ENCODE measurements around the gene HDAC7. TPM values are rescaled to one million over a fixed set of nuclear protein-coding genes. Genes with fewer than 3 reads are reported as not detected.

Gene HDAC7
- total RNA-seq, 2 donors from 2014 or later: 27.3 to 29.7 TPM

- no peak for TF ChIP-seq CTCF (IDR thresholded peaks at IDR 0.05)
- intact Hi-C loops (cut with DNase I): no loop called here
- Histone ChIP-seq H3K4me1 (peaks cover 4% of the 10 kb centered on the region), H3K9ac (ENCODE audit: low read depth in 2 of 2, low read length in 2 of 2) (peak overlapping the region; percentile 92 to 97), H3K36me3 (no peaks in the 10 kb centered on the region), H3K27ac (peak overlapping the region; percentile 80), H3K9me3 (no peaks in the 10 kb centered on the region), H3K4me3 (no peak overlapping the region), H3K27me3 (no peaks in the 10 kb centered on the region)
- DNase-seq: no peak
Observed at GRCh38 chr12:47821346-47821706, 1.6 kb upstream of the HDAC7 start.

DNA sequence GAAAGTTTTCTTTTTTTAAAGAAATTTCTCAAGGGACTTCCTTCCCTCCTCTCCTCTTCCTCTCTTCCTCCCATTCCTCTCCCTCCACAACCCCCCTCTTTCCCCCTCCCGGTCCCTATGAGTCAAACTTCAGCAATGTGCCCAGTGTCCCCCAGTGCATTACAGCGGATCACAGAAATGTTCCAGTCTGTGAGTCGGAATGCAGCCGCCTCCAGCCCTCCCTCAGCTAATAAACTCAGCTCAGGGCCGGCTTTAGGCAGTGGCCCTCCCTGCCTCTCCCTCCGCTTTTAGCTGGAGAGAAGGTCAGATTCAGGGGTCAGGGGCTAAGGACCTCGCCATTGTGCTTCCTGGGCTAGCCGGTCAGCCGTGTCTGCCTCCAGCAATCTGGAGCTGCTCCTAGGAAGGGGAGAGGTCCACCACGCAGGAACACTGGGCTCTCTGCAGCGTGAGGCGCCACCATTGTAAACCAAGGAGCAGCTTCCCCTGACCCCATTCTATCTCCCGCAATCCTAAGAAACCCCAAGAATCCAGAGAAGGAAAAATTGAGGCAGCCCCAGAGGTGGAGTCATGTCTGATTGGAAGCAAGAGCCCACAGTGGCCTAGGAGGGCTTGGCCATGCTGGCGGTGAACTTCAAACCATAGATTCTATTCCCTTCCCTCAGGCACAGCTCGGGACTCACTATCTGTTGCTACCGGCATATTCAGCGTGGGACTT lies 1.1 kb upstream of the HDAC7 start:
- Histone ChIP-seq H3K9me3 (no peaks in the 10 kb centered on the region), H3K27me3 (no peaks in the 10 kb centered on the region), H3K9ac (ENCODE audit: low read depth in 2 of 2, low read length in 2 of 2) (peak overlapping the region; percentile 92 to 97), H3K4me3 (peak overlapping the region; percentile 57), H3K4me1 (peaks cover 4% of the 10 kb centered on the region), H3K36me3 (no peaks in the 10 kb centered on the region), H3K27ac (peak overlapping the region; percentile 94)
- peak; percentile 69 for DNase-seq
- intact Hi-C loops (cut with DNase I): no loop called here
- TF ChIP-seq CTCF (IDR thresholded peaks at IDR 0.05): no peak

- peak overlapping the region; percentile 57 for H3K4me3 ChIP-seq
- no peaks in the 10 kb centered on the region for H3K9me3 ChIP-seq
- peak overlapping the region; percentile 94 for H3K27ac ChIP-seq
- peak overlapping the region; percentile 64 to 89 for H3K9ac ChIP-seq (ENCODE audit: low read depth in 2 of 2, low read length in 2 of 2)
- no peak for TF ChIP-seq CTCF (IDR thresholded peaks at IDR 0.05)
- H3K27me3 ChIP-seq: no peaks in the 10 kb centered on the region
- no peaks in the 10 kb centered on the region for H3K36me3 ChIP-seq
- peaks cover 8% of the 10 kb centered on the region for H3K4me1 ChIP-seq
- DNase-seq: peak; percentile 79
- intact Hi-C loops (cut with DNase I): no loop called here
Observed at GRCh38 chr12:47819138-47819895, 386 bp downstream of the HDAC7 start.

GRCh38 chr12:47818467-47819137 lies 1.1 kb downstream of the HDAC7 start:
- TF ChIP-seq CTCF (IDR thresholded peaks at IDR 0.05): no peak
- intact Hi-C loops (cut with DNase I): no loop called here

GRCh38 chr12:47818007-47818376 lies 1.7 kb downstream of the HDAC7 start:
- TF ChIP-seq CTCF (IDR thresholded peaks at IDR 0.05): no peak
- peak overlapping the region; percentile 57 for H3K4me3 ChIP-seq
- H3K27ac ChIP-seq: peak overlapping the region; percentile 94
- no peaks in the 10 kb centered on the region for H3K36me3 ChIP-seq
- intact Hi-C loops (cut with DNase I): no loop called here
- no peaks in the 10 kb centered on the region for H3K27me3 ChIP-seq
- H3K4me1 ChIP-seq: peaks cover 13% of the 10 kb centered on the region
- DNase-seq: no peak
- peak overlapping the region; percentile 64 to 89 for H3K9ac ChIP-seq (ENCODE audit: low read depth in 2 of 2, low read length in 2 of 2)
- no peaks in the 10 kb centered on the region for H3K9me3 ChIP-seq

More at GRCh38 chr12:47818467-47819137, 1.1 kb downstream of the HDAC7 start:
- Histone ChIP-seq H3K36me3 (no peaks in the 10 kb centered on the region), H3K4me1 (peaks cover 11% of the 10 kb centered on the region), H3K27ac (peak overlapping the region; percentile 94), H3K9me3 (no peaks in the 10 kb centered on the region), H3K4me3 (peak overlapping the region; percentile 57), H3K27me3 (no peaks in the 10 kb centered on the region), H3K9ac (ENCODE audit: low read depth in 2 of 2, low read length in 2 of 2) (peak overlapping the region; percentile 64 to 89)
- peak; percentile 48 for DNase-seq
